Measurements from ENCODE around the gene NR3C2.

- no peak for TF ChIP-seq CTCF (conservative IDR thresholded peaks at IDR 0.05; ENCODE audit: low read depth, low read length)
- TF ChIP-seq EZH2 (IDR thresholded peaks at IDR 0.05; ENCODE audit: borderline replicate concordance, low read depth, low read length, poor library complexity, severe bottlenecking) = no peak
These were observed 235.1 kb downstream of the NR3C2 start for GRCh38 chr4:148207068-148207467.

All from A673 (cell line).